Keratinocyte (primary cell): ENCODE data around the gene KCNIP3.

ENCODE experiments used
- EZH2 ChIP-seq: IDR thresholded peaks from one replicate; pipeline ENCODE4 v1.6.1; 2012; ENCODE audit warnings: inconsistent platforms, mild to moderate bottlenecking, low read length, moderate library complexity
- TF ChIP-seq, protein P1 (sequence below), 3 experiments: IDR thresholded peaks in 1 of 3; conservative IDR thresholded peaks in 1 of 3; optimal IDR thresholded peaks in 1 of 3; 2 replicates in 2 of 3; 3 replicates in 1 of 3; pipeline versions ENCODE3 to v1.5.1; 2011; ENCODE audit warnings: low read length in 3 of 3, mild to moderate bottlenecking in 3 of 3, moderate library complexity in 2 of 3, control low read depth in 1 of 3, inconsistent platforms in 1 of 3; ENCODE audit not compliant: insufficient read depth in 2 of 3; ENCODE audit errors: extremely low read depth in 1 of 3

- TF ChIP-seq, protein P1, sequence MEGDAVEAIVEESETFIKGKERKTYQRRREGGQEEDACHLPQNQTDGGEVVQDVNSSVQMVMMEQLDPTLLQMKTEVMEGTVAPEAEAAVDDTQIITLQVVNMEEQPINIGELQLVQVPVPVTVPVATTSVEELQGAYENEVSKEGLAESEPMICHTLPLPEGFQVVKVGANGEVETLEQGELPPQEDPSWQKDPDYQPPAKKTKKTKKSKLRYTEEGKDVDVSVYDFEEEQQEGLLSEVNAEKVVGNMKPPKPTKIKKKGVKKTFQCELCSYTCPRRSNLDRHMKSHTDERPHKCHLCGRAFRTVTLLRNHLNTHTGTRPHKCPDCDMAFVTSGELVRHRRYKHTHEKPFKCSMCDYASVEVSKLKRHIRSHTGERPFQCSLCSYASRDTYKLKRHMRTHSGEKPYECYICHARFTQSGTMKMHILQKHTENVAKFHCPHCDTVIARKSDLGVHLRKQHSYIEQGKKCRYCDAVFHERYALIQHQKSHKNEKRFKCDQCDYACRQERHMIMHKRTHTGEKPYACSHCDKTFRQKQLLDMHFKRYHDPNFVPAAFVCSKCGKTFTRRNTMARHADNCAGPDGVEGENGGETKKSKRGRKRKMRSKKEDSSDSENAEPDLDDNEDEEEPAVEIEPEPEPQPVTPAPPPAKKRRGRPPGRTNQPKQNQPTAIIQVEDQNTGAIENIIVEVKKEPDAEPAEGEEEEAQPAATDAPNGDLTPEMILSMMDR (optimal IDR thresholded peaks at IDR 0.05 in 1 of 3, IDR thresholded peaks at IDR 0.05 in 1 of 3, conservative IDR thresholded peaks at IDR 0.05 in 1 of 3; ENCODE audit: extremely low read depth in 1 of 3, insufficient read depth in 2 of 3, low read length in 3 of 3): no peak
- TF ChIP-seq EZH2: no peak
Measured at GRCh38 chr2:95258271-95258670, 38.9 kb upstream of the KCNIP3 start.
